ENCODE measurements around the gene GLCE. TPM values are rescaled to one million over a fixed set of nuclear protein-coding genes. Genes with fewer than 3 reads are reported as not detected.

GLCE gene
- total and polyA plus RNA-seq, 10 of the 15 experiments (the other 5 are each of a cell fraction or from before 2014, with no cell fraction given): 2.1 to 11.9 (median 2.9) TPM

DNA sequence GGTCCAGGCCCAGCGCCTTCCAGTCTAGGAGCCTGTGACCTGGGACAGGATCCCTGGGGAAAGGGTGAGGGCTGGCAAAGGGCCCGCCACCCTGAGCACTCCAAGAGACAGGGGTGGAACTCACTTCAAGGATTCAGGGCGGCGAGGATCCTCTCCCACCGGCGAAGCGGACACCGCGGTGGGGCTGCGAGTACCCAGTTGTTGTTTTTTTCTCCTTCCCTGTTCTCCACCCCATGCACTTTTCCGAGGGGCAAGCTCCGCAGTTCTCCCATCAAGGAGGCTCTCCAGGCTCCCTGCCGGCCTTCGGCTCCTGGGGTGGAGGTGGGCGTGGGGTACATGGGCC lies 137.9 kb downstream of the GLCE start:
- H3K4me1 ChIP-seq (ENCODE audit: control insufficient read depth, insufficient read depth, low read length): no peaks in the 10 kb centered on the region
- RAD21 ChIA-PET (ENCODE audit: unreplicated experiment): no interaction called here
- TF ChIP-seq, protein P1, sequence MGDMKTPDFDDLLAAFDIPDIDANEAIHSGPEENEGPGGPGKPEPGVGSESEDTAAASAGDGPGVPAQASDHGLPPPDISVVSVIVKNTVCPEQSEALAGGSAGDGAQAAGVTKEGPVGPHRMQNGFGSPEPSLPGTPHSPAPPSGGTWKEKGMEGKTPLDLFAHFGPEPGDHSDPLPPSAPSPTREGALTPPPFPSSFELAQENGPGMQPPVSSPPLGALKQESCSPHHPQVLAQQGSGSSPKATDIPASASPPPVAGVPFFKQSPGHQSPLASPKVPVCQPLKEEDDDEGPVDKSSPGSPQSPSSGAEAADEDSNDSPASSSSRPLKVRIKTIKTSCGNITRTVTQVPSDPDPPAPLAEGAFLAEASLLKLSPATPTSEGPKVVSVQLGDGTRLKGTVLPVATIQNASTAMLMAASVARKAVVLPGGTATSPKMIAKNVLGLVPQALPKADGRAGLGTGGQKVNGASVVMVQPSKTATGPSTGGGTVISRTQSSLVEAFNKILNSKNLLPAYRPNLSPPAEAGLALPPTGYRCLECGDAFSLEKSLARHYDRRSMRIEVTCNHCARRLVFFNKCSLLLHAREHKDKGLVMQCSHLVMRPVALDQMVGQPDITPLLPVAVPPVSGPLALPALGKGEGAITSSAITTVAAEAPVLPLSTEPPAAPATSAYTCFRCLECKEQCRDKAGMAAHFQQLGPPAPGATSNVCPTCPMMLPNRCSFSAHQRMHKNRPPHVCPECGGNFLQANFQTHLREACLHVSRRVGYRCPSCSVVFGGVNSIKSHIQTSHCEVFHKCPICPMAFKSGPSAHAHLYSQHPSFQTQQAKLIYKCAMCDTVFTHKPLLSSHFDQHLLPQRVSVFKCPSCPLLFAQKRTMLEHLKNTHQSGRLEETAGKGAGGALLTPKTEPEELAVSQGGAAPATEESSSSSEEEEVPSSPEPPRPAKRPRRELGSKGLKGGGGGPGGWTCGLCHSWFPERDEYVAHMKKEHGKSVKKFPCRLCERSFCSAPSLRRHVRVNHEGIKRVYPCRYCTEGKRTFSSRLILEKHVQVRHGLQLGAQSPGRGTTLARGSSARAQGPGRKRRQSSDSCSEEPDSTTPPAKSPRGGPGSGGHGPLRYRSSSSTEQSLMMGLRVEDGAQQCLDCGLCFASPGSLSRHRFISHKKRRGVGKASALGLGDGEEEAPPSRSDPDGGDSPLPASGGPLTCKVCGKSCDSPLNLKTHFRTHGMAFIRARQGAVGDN (IDR thresholded peaks at IDR 0.05): no peak
- TF ChIP-seq, protein P2, sequence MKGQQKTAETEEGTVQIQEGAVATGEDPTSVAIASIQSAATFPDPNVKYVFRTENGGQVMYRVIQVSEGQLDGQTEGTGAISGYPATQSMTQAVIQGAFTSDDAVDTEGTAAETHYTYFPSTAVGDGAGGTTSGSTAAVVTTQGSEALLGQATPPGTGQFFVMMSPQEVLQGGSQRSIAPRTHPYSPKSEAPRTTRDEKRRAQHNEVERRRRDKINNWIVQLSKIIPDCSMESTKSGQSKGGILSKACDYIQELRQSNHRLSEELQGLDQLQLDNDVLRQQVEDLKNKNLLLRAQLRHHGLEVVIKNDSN (IDR thresholded peaks at IDR 0.05; ENCODE audit: borderline replicate concordance, extremely low read length, insufficient read depth, low read depth, low read length): no peak
- no peak for TF ChIP-seq STAT1 (conservative IDR thresholded peaks at IDR 0.05)
- no peak for TF ChIP-seq PAX5 (IDR thresholded peaks at IDR 0.05; ENCODE audit: borderline replicate concordance, low read depth, low read length)
- TF ChIP-seq CREB1 (IDR thresholded peaks at IDR 0.05; ENCODE audit: low read depth): no peak
- TF ChIP-seq DPF2 (IDR thresholded peaks at IDR 0.05): no peak
- TF ChIP-seq ATF7 (IDR thresholded peaks at IDR 0.05; ENCODE audit: low read depth): no peak
- TF ChIP-seq NR2F1 (conservative IDR thresholded peaks at IDR 0.05): no peak
- TF ChIP-seq JUND (IDR thresholded peaks at IDR 0.05; ENCODE audit: low read depth, low read length): no peak
- TF ChIP-seq RAD21 (IDR thresholded peaks at IDR 0.05; ENCODE audit: insufficient read depth, low read depth, low read length): no peak
- TF ChIP-seq RB1 (IDR thresholded peaks at IDR 0.05; ENCODE audit: borderline replicate concordance): no peak
- no peak for TF ChIP-seq MYB (IDR thresholded peaks at IDR 0.05; ENCODE audit: borderline replicate concordance, low read depth, low read length)
- TF ChIP-seq NFIC (IDR thresholded peaks at IDR 0.05; ENCODE audit: low read depth, low read length): no peak
- no peak for ATAC-seq
- no peak overlapping the region for H3K4me2 ChIP-seq (ENCODE audit: control insufficient read depth, insufficient read depth)
- H3K36me3 ChIP-seq (ENCODE audit: control insufficient read depth in 2 of 2, insufficient read depth in 2 of 2, low read length in 1 of 2): no peaks in the 10 kb centered on the region
- 72% methylated on average over 15 of the region's 15 CpGs for WGBS (ENCODE audit: insufficient coverage, insufficient replicate concordance, low lambda C conversion rate, missing lambda C conversion rate)
- H3K9me3 ChIP-seq (replicated peaks; ENCODE audit: control insufficient read depth, insufficient read depth, low read length): no peaks in the 10 kb centered on the region
- no peaks in the 10 kb centered on the region for H4K20me1 ChIP-seq (ENCODE audit: control insufficient read depth, insufficient read depth)
- DNase-seq (ENCODE audit: low read depth, low spot score): no peak
- no TSS peak for BruUV-seq (replicated peaks)
- H3K79me2 ChIP-seq (ENCODE audit: control insufficient read depth, insufficient read depth, low read length): no peaks in the 10 kb centered on the region
- intact Hi-C loops (cut with micrococcal nuclease; ENCODE audit: unreplicated experiment) (no loop called here), in situ Hi-C loops (cut with MboI) (no loop called here)
- H2AFZ ChIP-seq (ENCODE audit: control insufficient read depth, low read depth, low read length): no peak overlapping the region
- H3K4me3 ChIP-seq: no peak overlapping the region
- H3K27me3 ChIP-seq (replicated peaks in 1 of 2; ENCODE audit: control insufficient read depth in 2 of 2, insufficient read depth in 2 of 2, low read length in 1 of 2): peaks cover 5 to 11% of the 10 kb centered on the region in 2 experiments
- POLR2A ChIA-PET: no interaction called here
- no peak overlapping the region for H3K27ac ChIP-seq (ENCODE audit: control insufficient read depth, insufficient read depth)
- CTCF ChIA-PET: no interaction called here
- FAIRE-seq: no peak
- H3K9ac ChIP-seq (ENCODE audit: control insufficient read depth, insufficient read depth, low read length): no peak overlapping the region
- SMC1A ChIA-PET (ENCODE audit: uncharacterized antibody, unreplicated experiment): no interaction called here

Data from GM12878 (cell line).